Measurements from ENCODE around the gene FMC1.
"Not testable (repeated sequence)": the region's sequence is repeated elsewhere in the genome, so short reads cannot be mapped to it uniquely, and the experiment has no call there.

The FMC1 gene

GRCh38 chr7:139341776-139342226 is 664 bp downstream of the FMC1 start:
- peak; percentile 77 for DNase-seq

DNA sequence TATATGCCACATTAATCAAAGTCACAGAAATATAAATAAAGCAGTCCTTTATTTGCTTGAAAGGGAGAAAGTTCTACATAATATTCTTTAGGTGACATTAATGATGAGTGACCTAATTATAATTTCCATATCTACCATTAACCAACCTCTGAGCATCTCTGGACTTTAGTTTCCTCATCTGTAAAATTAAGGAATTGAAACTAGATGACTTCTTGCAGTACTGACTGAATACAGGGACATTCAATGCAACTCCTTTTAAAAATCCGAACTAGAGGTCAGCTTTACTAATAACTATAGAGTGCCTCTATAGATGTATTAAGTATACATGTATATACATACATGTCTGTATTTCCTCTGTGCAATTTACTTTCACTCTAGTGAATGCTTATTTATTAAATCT is 3.9 kb downstream of the FMC1 start:
- no peak for DNase-seq

DNA sequence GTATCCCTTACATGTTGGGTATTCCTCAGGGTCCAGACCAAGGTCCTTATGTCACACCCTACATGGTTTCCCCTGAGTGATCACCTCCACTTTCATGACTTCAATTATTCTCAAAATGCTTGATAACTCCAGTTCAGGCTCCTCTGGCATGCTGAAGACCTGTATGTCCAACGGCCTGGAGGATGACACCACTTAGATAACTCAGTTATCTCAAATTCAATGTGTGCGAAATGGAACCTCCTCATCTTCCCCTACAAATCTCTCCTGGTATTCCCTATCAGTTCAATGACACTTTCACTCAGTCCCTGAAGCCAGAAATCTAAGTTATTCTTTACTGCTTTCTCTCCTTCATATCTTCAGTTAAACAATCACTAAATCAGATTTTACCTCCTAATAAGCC is 9.9 kb downstream of the FMC1 start:
- no peak for DNase-seq

GRCh38 chr7:139354729-139355128 is 13.6 kb downstream of the FMC1 start:
- DNase-seq, result no peak

DNA sequence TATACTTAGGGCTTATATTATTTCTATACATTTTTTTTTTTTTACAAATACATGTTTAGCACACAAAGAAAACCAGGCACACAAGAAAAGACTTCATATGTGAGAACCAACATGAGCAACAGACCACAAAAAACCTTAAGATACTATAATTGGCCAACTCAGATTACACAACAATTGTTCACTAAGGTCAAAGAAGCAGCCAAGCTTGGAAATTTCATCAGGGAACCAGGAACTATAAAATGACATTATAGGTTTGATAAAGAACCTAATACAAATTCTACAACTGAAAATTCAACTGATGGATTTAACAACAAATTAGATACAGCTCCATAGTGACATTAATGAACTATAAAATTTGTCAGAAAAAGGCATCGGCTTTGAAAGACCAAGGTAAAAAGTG is 14.2 kb downstream of the FMC1 start:
- no peak for DNase-seq

GRCh38 chr7:139357729-139358506 is 16.8 kb downstream of the FMC1 start:
- DNase-seq, result not testable (repeated sequence)

DNA sequence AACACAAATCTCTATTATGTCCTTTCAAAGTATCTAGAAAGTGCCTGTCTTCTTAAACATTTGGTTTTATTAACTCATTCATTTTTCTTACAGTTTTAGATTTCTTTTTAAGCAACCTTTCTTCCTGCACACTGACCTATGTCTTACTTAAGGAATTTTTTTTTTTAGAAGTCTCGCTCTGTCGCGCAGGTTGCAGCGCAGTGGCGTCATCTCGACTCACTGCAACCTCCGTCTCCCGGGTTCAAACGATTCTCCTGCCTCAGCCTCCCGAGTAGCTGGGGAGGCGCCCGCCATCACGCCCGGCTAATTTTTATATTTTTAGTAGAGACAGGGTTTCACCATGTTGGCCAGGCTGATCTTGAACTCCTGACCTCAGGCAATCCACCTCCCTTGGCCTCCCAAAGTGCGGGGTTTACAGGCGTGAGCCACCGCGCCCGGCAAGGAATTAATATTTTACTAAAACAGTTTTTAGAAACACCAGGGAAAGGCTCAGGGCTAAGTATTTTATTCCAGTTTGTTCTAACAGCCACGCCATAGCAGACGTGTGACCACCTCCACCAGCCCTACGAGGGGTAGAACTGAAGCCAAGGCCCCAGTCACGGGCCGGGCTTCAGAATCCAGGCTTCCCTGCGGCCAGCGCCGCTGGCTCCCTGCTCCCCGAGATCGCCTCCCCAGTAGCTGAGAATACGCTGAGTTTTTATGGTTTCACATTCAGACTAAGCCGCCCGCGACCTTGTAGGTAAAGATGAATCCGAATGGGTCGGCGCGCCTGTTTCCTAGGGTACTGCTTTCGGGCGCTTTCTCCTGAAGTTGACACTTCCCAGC is 17.6 kb downstream of the FMC1 start:
- DNase-seq, result no peak

GRCh38 chr7:139359366-139360209 is 18.5 kb downstream of the FMC1 start, which contains the start of gene LUC7L2:
Gene LUC7L2 (plus strand): TSS chr7:139359894. CDS start chr7:139360262, 368 bp downstream.
- DNase-seq, result peak; percentile 97

DNA sequence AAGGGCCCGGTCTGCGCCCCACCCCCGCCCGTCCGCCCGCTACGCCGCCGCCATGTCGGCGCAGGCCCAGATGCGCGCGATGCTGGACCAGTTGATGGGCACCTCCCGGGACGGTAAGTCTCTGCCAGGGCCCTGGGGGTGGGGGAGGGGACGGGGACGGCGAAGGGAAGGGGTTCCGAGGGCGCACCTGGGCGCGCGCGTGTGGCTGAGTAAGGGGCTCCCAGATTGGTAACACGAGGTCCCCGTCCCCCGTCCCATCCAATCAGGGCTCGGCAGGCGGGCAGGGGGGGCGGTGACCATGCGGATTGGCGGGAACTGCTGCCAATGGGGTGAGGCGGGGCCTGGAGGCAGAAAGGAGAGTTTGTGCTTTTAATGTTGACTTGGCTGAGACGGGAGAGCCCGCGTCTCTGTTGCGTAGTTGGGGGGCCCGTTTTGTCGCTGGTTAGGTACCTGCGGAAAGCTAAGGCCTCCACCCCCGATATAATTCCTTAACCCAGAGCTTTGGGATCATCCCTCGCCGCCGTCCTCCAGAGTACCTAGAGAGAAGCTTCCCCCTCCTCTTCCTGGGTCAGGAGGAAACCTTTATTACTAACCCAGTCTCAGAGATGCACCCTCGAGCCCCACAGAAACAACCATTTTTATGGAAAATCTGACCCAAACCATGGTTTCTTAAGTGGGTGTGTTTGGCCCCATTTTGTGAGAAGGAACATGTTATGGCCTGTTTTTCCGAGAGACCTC is 19.2 kb downstream of the FMC1 start:
- peak; percentile 92 for DNase-seq

DNA sequence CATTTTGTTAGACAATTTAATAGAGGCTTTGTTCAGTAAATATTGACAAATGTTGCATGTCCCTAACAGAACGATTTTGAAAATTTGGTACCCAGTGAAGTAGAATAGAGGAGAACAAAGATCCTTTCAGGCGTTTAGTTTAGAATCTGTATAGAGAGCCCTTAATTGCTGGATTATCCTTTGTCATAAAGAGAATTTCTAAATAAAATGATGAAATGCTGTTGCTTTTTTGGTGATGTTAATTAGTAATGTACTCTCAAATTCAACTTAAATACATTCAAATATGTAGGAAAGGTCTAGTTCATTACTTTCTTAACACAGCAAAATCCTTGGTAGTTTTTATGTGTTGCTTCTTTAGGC is 19.8 kb downstream of the FMC1 start:
- no peak for DNase-seq

DNA sequence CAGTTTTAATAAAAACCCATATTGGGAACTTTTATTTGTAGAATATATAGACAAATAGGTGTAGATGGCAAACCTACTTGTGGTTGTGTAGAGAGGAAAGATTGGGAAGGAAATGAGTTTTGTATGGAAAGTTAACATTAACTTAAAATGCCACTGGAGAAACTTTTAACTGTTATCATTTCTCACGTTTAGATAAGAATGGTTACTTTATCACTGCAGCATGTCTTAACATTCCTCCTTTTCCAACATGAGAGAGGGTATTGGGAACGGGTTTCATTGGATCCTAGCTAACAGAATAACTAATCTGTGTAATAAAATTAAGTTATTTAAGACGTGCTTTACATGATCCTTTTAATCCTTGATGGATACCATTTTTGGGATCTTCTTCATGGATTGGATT is 20.4 kb downstream of the FMC1 start:
- no peak for DNase-seq

DNA sequence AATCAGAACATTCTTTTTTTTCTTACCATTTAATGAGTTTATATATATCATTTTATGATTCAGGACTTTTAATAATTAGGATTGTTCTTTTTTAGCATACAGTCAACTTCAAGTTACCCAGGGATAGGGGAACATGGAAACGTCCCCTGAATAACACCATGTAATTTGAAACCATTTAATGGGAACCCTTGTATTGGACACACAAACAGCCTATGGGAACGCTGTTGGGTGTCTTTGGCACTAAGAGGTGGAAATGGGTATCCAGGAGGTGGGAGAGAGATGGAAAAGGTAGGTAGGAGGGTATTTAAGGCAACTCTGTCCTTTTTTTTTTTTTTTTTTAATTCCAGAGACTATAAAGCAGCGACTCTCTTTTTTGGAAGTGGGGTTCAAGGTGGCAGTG is 21.2 kb downstream of the FMC1 start:
- DNase-seq, result no peak

GRCh38 chr7:139362981-139363380 is 21.8 kb downstream of the FMC1 start:
- no peak for DNase-seq

DNA sequence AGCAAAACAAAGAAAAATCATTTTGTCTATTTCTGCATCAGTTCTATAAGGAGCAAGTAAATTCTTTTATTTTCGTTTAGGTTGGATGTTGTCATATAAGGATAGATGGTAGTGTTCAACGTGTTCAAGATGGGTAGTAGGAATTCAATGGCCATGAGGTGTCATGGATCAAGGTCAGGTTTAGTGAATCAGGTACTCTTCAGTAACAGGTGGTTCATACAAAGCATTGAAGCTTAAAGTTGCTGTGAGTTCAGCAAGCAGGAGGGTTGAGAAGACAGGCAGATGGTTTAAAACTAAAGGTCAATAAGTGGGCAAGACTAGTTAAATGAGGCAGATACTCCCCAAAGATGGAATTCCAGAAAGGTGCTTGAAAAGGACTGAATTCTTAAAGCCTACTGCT is 24.2 kb downstream of the FMC1 start:
- DNase-seq, result no peak

DNA sequence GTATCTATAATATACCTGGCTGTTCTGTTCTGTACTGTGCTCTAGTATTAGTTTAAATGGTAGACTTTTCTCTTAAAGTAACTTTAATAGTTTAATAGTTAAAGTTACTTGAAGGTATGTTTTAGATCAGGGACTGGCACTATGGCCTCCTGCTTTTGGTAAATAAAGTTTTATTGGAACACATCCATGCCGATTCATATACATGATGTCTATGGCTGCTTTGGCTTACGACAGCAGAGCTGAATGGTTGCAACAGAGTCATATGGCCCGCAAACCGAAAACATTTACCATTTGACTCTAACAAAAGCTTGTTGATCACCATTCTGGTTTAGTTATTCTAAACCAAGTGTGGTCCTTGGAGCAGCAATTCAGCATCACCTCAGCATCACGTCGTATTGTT is 25.3 kb downstream of the FMC1 start:
- no peak for DNase-seq

- DNase-seq, result no peak
Observed at GRCh38 chr7:139367438-139368155, 26.5 kb downstream of the FMC1 start.

DNA sequence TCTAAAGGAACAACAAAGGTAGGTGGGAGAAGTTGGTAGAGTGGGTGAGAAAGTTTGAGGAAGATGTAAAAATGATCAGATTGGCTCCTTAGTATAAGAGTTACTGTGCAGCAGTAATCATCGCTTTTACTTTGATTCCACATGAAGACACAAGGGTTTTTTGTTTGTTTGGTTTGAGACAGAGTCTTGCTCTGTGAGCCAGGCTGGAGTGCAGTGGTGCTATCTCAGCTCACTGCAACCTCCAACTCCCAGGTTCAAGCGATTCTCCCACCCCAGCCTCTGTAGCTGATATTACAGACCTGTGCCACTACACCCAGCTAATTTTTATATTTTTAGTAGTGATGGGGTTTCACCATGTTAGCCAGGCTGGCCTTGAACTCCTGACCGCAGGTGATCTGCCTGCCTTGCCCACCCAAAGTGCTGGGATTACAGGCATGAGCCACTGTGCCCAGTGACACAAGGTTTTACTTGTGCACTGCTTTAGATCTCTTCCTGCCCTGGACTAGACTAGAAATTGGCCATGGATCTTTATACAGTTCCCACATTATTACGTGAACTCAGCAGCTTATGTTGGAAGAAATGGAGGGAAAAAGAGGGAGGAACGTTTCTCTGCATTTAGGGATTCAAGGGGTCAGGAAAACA is 29.3 kb downstream of the FMC1 start:
- DNase-seq, result no peak

DNA sequence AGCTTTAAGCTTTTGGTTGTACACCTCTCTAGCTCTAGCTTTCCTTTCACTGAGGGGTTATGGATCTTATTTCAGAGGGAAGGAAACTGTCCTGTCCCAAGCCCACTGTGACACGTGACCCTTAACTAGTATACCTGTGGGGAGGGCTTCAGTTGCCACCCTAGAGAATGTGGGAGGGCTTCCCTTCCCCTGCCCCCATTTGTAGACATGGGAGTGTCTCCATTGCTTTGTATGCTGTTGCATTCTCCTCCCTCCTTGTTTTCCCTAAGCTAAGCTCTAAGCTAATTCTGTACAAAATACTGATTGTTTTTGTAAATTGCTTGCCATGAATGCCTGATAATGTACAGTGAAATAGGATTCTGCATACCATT is 29.8 kb downstream of the FMC1 start:
- DNase-seq, result no peak

DNA sequence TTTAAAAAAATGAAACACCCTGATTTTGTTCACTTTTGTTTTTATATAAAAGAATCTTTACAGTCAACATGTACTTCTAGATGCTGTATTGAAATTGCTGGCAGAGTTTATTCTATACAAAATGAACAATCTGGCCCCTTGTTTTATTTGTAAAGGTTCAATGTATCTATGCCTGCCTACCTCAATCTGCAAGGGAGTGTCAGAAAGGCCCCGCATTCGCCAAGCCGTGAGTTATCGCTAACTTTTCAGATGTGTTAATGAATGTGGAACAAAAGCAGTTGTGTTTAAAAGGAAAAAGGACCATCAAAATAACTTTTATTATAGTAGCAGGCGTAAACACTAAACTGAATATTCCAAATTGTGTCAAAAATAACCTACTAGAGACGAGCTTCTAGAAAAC is 33.1 kb downstream of the FMC1 start:
- DNase-seq, result no peak

DNA sequence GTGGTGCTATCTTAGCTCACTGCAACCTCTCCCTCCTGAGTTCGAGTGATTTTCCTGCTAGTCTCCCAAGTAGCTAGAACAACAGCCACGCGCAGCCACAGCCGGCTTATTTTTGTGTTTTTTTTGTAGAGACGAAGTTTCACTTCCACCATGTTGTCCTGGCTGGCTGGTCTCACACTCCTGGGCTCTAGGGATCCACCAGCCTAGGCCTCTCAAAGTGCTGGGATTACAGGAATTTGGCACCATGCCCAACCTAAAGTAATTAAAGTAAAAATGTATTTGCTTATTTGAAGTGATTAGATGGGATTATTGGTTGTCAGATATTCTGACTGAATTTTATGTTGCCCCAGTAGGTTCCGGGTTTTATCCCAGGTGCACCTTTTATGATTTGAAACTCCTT is 41.3 kb downstream of the FMC1 start:
- DNase-seq, result no peak

DNA sequence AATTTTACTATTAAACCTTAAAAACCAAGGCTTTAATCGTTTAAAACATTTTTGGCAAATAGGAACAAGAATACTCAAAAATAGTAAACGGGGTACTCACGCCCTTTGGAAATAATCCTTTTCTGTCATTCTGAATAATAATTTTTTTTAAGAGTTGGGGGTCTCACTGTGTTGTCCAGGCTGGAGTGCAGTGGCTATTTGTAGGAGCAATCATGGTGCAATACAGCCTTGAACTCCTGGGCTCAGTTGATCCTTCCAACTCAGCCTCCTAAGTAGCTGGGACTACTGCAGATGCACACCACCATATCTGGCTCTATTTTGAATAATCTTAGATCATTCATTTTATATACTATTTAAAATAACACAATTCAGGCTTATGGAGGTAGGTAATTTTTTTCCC is 43.5 kb downstream of the FMC1 start:
- no peak for DNase-seq

Measured in NCI-H2081 treated with DMSO at 0.1 percent for 48 hours (cell line).